Muscle layer of colon (tissue), 2 donors: ENCODE data around the gene MED13L.

Source experiments
- H3K27ac ChIP-seq: one replicate; pipeline ENCODE4 v1.7.0; 2013; ENCODE audit warnings: low read depth, mild to moderate bottlenecking, low read length, moderate library complexity
- H3K27me3 ChIP-seq, 2 donors: one replicate each; pipeline ENCODE4 v1.7.0; 2013; ENCODE audit warnings: low read length in 2 of 2, mild to moderate bottlenecking in 2 of 2; ENCODE audit not compliant: insufficient read depth in 2 of 2, control insufficient read depth in 1 of 2
- H3K36me3 ChIP-seq: one replicate; pipeline ENCODE4 v1.7.0; 2013; ENCODE audit warnings: mild to moderate bottlenecking, low read length; ENCODE audit not compliant: insufficient read depth
- H3K4me1 ChIP-seq: one replicate; pipeline ENCODE4 v1.7.0; 2013; ENCODE audit warnings: mild to moderate bottlenecking, low read length; ENCODE audit not compliant: insufficient read depth
- H3K4me3 ChIP-seq, 2 donors: one replicate each; pipeline ENCODE4 v1.7.0; 2013; ENCODE audit warnings: low read length in 2 of 2, low read depth in 1 of 2, mild to moderate bottlenecking in 1 of 2, moderate library complexity in 1 of 2
- H3K9ac ChIP-seq: one replicate; pipeline ENCODE4 v1.7.0; 2013; ENCODE audit warnings: low read length
- H3K9me3 ChIP-seq: one replicate; pipeline ENCODE4 v1.7.0; 2013; ENCODE audit warnings: mild to moderate bottlenecking, low read length
- donor health status: abdominal sarcoma.
- donor health status: Adenocarcinoma of cecum.

The MED13L gene

DNA sequence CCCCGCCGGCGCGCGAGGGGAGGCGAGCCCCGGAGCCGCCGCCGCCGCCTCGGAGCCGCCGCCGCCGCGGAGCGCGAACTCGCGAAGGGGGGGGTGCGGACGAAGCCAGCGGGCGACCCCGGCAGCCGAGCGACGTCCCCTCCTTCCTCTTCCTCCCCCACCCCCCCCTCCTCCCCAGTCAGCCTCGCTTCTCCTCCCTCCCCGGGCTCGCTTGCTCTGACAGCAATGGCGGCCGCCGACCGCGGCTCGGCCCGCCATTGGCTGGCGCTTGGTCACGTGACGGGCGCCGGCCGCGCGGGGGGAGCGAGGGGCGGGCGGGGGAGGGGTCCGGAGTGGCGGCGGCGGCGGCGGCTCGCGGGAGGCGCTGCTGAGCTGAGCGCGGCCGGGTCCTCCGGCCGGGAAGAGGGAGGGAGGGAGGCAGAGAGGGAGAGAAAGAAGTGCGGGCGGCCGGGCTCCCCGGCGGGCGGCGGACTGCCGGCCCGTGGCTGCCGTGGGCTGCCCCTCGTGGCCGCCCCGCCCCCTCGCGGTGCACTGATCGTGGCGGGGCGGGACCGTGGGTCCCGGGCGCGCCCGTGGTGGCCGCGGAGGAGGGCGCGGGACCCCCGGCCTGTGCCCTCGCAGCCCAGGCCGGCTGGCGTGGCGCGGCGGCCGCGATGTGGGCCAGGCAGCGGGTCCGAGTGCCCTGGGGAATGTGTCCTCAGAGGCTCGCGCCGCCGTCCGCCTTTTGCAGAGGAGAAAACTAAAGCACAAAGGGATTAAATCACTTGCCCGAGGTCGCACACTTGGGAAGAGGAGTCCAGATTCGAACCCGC, at the start of gene MED13L:
Gene MED13L, minus strand, starts transcription at position 227 of the 812 bp plus-strand sequence. CDS start 562 bp downstream, outside the sequence.
- no peaks in the 10 kb centered on the region for H3K9me3 ChIP-seq
- H3K4me1 ChIP-seq: peaks cover 14% of the 10 kb centered on the region
- H3K4me3 ChIP-seq: peak within 1 kb of the TSS; percentile 72 to 86
- H3K9ac ChIP-seq: peak within 1 kb of the TSS; percentile 56
- no peaks in the 10 kb centered on the region for H3K27me3 ChIP-seq
- no peaks in the 10 kb centered on the region for H3K36me3 ChIP-seq
- peak within 1 kb of the TSS; percentile 85 for H3K27ac ChIP-seq

DNA sequence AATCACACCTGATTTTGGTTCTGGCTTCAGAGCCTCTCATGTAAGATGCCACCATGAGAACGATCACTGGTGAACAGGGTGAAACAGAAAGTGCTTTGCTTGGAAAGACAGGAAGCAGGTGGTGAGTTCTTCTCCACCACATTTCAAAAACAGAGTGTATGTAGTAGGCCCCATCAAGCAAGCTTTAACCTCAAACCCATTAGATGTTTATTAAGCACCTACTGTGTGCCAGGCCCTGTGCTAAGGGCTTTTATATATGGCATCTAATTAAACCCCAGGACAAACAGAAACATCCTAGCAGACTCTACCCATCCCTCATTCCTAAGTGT, 47.8 kb upstream of the MED13L start:
- H3K4me1 ChIP-seq: peaks cover 4% of the 10 kb centered on the region
- no peak overlapping the region for H3K4me3 ChIP-seq
- no peaks in the 10 kb centered on the region for H3K36me3 ChIP-seq
- no peak overlapping the region for H3K9ac ChIP-seq
- no peaks in the 10 kb centered on the region for H3K27me3 ChIP-seq
- no peak overlapping the region for H3K27ac ChIP-seq
- no peaks in the 10 kb centered on the region for H3K9me3 ChIP-seq

DNA sequence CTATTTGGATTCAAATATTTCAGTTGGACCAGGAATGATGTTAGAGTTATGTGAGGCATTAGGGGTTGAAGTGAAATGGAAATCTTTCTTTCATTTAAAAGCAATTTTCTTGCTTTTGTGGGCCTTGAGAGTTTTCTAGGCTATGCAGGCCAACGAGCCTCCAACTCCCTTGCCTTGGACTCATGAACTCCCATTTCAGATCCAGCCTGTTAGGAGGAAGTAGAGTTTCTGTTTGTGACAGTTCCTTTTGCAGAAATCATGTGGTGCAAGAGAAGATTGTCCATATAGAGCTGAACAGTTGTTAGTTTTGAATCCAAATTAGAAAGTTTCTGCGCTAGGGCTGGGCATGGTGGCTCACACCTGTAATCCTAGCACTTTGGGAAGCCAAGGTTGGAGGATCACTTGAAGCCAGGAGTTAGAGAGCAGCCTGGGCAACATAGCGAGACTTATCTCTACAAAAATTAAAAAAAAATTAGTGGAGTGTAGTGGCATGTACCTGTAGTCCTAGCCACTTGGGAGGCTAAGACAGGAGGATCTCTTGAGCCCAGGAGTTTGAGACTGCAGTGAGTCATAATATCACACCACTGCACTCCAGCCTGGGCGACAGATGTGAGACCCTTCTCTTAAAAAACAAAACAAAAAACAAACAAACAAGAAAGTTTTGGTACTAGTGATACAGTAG, 47.3 kb upstream of the MED13L start:
- Histone ChIP-seq H3K36me3 (no peaks in the 10 kb centered on the region), H3K27ac (no peak overlapping the region), H3K9me3 (no peaks in the 10 kb centered on the region), H3K9ac (no peak overlapping the region), H3K4me1 (peaks cover 6% of the 10 kb centered on the region), H3K4me3 (no peak overlapping the region), H3K27me3 (no peaks in the 10 kb centered on the region)

DNA sequence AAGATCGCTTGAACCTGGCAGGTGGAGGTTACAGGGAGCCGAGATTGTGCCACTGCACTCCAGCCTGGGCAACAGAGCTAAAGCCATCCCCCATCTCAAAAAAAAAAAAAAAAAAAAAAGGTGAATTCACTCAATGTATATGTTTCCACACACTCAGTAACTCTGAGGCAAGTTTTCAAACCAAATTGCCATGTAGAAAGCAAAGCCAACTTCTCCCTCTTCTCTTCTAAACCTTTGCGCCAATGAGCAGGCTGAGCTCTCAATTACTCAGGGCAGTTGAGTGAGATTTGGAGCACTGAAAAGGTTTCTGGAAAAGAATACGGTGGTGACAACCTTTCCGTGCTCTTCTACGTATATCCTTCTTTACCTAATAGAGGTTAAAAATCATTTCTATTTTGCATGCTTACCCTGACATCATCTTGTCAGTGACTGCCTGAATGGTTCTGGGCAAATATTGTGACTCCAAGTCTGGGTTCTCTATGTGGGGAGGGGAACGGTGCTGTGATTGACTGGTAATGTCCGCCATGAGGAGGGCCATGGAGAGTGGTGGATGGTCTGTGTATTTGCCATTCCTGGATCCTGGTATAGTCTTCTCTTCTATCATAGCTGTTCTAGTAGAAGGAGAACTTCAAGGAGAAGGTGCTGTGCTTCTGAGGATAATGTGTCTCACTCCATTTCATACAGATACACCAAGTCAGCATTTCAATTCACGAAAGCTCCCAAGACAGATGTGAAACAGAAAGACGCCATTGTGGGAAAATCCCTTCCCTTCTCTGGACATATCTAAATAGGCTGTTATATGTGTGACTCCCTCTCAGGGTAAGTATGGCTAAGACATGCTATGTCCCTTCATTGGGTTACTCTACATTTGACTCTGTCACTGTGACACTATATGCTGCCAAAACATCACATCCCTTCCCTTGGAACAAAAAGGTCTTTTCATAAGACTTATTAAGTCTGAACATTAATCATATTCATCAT, 46.2 kb upstream of the MED13L start:
- Histone ChIP-seq H3K9me3 (no peaks in the 10 kb centered on the region), H3K36me3 (no peaks in the 10 kb centered on the region), H3K4me1 (peaks cover 17% of the 10 kb centered on the region), H3K9ac (no peak overlapping the region), H3K27me3 (no peaks in the 10 kb centered on the region), H3K4me3 (no peak overlapping the region), H3K27ac (no peak overlapping the region)

DNA sequence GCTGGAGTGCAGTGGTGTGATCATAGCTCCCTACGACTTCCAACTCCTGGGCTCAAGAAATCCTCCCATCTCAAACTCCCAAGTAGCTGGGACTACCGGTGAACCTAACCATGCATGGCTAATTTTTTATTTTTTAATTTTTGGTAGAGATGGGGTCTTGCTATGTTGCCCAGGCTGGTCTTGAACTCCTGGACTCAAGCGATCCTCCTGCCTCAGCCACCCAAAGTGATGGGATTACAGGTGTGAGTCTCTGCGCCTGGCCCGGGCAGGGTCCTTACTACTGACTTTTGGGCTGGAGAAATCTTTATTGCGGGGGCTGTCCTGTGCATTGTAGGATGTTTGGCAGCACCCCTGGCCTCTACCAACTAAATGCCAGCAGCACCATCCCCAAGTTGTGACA, 44.4 kb upstream of the MED13L start:
- Histone ChIP-seq H3K9me3 (no peaks in the 10 kb centered on the region), H3K27ac (no peak overlapping the region), H3K36me3 (no peaks in the 10 kb centered on the region), H3K9ac (no peak overlapping the region), H3K4me1 (peaks cover 29% of the 10 kb centered on the region), H3K27me3 (no peaks in the 10 kb centered on the region), H3K4me3 (no peak overlapping the region)

DNA sequence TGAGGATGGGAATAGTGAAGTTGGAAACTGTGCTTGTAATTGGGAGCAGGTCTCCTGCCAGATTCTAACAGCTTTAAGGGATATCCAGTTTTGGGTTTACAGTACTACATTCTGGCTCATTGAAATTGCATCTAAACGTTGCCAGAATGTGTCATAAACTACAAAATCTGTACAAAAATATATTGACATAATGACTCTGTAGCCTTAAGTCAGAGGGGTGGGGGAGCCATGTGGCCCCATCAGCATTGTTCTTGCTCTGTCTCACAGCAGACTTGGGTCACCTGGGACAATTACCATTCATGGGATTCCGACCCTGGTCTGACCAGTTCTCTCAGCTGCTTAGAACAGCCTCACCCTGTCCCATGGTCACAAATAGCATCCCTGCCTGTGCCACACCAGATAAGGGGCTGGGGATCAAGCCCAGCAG, 43.3 kb upstream of the MED13L start:
- Histone ChIP-seq H3K27me3 (no peaks in the 10 kb centered on the region), H3K36me3 (no peaks in the 10 kb centered on the region), H3K4me3 (no peak overlapping the region), H3K27ac (peak overlapping the region; percentile 75), H3K4me1 (peaks cover 29% of the 10 kb centered on the region), H3K9me3 (no peaks in the 10 kb centered on the region), H3K9ac (no peak overlapping the region)

DNA sequence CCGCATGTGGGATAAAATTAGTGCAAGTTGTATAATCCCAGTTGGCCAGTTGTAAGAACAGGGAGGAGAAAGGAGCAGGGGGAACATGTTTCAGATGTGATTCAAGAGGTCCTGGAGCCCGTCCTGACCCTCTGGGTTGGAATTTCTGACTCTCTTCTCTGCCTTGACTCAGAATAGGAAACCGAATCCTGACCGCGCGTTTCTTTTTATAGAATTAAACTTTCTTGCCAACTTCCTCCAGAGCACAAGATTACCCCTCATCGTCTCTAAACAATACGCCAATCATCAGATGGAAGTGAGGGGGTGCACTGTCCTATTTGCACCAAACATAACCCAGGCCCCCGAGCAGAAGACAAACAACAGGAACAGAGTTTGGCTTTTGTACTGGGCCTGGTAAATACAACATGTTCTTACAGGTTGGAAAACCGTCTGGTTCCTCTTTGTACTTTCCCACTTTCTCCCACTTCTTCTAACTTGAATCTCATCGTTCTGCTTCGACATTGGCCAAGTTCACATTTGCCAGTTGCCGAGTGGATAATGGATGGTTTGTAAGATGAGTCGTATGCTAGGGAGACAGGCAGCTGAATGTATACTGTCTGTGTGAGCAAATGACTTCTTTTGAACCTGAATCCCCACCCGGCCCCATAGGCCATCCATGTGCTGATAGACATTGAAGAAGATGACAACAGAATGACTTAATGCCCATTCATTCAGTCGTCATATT, 42.6 kb upstream of the MED13L start:
- Histone ChIP-seq H3K9me3 (no peaks in the 10 kb centered on the region), H3K4me1 (peaks cover 29% of the 10 kb centered on the region), H3K4me3 (no peak overlapping the region), H3K27ac (peak overlapping the region; percentile 75), H3K36me3 (no peaks in the 10 kb centered on the region), H3K9ac (no peak overlapping the region), H3K27me3 (no peaks in the 10 kb centered on the region)

DNA sequence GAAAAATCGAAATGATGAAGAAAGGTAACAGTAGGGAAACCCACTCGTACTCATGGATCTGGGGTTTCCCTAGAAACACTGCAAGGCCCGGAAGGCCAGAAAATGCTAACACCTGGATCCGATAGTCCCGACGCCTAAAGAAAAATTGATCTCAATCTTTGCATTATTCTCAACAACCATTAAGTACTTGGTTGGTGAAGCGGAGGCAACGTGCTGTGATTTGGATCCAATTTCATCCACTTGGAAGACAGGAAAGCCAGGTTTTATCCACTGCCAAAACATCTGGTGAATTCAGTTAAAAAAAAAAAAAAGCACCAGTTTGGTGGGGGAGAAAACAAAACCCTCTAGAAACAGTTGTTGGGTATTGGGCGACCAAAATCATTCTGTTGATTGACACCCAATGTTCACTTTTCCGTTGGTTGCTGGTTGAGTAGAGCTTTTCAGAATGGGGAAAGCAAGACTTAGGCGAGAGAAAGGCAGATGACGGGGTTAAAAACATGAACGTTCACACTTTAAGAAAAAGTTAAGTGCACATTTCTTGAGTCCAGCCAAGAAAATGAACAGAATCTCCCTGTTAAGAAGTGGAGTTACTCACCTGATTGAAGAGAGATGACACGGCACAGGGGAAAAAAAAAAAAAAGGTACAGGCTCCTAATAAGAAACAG, 41.9 kb upstream of the MED13L start:
- H3K36me3 ChIP-seq: no peaks in the 10 kb centered on the region
- H3K4me3 ChIP-seq: peak overlapping the region in 1 of 2 donors; percentile 41
- peak overlapping the region; percentile 75 for H3K27ac ChIP-seq
- H3K27me3 ChIP-seq: no peaks in the 10 kb centered on the region
- peaks cover 29% of the 10 kb centered on the region for H3K4me1 ChIP-seq
- H3K9ac ChIP-seq: no peak overlapping the region
- H3K9me3 ChIP-seq: no peaks in the 10 kb centered on the region

DNA sequence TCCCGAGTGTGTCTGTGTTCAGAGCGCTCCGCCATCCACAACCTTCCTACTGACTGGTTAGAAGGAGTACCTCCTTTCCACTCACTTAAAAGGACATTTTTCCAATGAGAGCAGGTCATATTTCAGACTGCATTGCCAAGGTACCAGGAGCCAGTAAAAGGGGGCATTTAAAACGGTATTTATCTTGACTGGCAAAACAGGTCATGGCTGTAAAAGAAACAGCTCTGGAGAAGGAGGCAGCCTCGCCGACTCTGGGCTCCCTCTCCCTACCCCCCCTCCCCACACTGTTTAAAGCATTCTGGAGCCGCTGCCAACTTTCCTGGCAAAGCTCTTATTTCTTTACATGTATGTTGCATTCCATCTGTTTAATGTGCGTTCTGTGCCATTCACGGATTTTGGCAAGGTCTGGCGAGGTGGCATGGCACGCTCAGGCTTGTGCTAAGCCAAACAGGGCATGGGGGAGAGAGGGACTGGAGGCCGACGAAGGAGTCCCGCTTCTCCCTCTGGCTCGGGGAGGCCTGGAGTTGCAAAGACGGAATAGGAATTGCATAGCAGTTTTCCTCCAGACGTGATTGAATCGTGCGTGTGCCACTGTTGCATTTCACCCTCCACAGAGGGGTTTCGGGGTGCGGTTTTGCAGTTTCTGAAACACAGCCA, 41.2 kb upstream of the MED13L start:
- Histone ChIP-seq H3K9me3 (no peaks in the 10 kb centered on the region), H3K36me3 (no peaks in the 10 kb centered on the region), H3K4me3 (peak overlapping the region; percentile 6 to 41), H3K9ac (no peak overlapping the region), H3K4me1 (peaks cover 29% of the 10 kb centered on the region), H3K27me3 (no peaks in the 10 kb centered on the region), H3K27ac (peak overlapping the region; percentile 75)

DNA sequence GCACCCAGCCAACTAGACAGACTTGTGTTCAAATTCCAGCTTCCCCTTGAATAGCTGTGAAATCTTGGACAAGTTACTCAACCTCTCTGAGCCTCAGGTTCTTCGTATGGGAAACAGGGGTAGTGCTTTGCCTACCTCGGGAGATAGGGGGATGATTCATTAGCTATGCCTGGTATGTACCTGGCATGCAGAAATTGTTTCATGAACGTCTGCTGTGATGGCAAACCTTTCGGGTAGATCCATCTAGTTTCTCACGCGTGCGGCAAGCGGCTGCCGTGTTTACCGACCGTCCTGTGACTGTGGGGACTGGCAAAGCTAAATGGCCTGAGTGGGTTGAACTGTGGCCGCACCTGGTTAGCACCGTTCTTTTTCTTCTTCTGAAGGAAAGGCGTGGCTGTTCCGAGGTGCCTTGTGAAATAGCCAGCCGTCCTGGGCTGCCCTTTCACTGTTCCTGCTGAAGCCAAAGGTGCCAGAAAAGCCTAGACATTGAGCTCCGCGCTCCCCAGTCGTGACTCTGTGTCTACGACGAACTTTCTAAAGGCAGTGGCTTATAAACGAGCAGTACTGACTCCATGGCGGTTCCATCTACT, 40.6 kb upstream of the MED13L start:
- Histone ChIP-seq H3K36me3 (no peaks in the 10 kb centered on the region), H3K9me3 (no peaks in the 10 kb centered on the region), H3K27me3 (no peaks in the 10 kb centered on the region), H3K4me3 (peak overlapping the region; percentile 6 to 41), H3K4me1 (peaks cover 29% of the 10 kb centered on the region), H3K27ac (peak overlapping the region; percentile 75), H3K9ac (no peak overlapping the region)
